DMS114 treated with DMSO at 0.1 percent for 48 hours (cell line): ENCODE data around the gene MIPEP.
A peak's percentile ranks its signal among the peaks of the same experiment; 100 is the strongest.
"Not testable (repeated sequence)": the region's sequence is repeated elsewhere in the genome, so short reads cannot be mapped to it uniquely, and the experiment has no call there.

ENCODE experiments used
- DNase-seq: peaks from one replicate; lab custom pipeline; 2025; ENCODE audit not compliant: unreplicated experiment; lab: John Stamatoyannopoulos, UW

MIPEP gene

GRCh38 chr13:23889615-23890607 is 711 bp upstream of the MIPEP start:
- no peak for DNase-seq

GRCh38 chr13:23884361-23884760 is 4.8 kb downstream of the MIPEP start:
- not testable (repeated sequence) for DNase-seq

DNA sequence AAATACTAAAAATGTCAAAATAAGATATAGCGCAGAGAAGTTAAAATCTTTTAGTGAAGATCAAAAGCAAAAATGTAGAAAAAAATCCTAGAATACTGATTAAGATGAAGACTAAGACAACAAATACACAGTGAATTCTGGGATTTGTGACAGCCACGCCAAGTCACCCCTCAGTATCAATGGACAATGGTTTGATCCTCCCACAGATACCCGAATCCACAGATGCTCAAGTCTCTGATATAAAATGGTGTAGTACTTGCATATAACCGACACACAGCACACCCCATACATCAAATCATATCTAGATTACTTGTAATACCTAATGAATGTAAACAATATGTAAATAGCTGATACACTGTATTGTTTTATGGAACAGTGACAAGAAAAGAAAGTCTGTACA is 5.9 kb downstream of the MIPEP start:
- no peak for DNase-seq

DNA sequence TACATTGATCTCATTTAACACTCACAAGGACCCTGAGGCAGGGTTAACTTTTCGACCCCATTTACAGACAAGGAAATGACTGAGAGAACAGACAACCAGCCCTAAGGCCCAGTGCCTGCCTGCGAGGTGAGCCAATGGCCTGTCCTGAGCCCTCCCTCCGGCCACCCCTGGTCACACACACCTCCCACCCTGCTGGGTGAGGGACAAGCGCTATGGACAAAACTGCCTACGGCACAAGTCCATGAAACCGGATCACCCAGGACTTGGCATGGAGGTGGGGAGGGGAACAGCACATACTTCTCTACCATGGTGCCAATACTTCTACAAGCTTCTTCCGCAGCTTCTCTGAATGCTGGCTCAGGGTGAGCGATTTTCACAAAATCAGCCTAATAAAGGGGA is 7.8 kb downstream of the MIPEP start:
- not testable (repeated sequence) for DNase-seq

GRCh38 chr13:23880493-23881401 is 8.5 kb downstream of the MIPEP start:
- DNase-seq: not testable (repeated sequence)

- no peak for DNase-seq
Measured at GRCh38 chr13:23877286-23877685, 11.9 kb downstream of the MIPEP start.

GRCh38 chr13:23876265-23876664 is 12.9 kb downstream of the MIPEP start:
- no peak for DNase-seq

DNA sequence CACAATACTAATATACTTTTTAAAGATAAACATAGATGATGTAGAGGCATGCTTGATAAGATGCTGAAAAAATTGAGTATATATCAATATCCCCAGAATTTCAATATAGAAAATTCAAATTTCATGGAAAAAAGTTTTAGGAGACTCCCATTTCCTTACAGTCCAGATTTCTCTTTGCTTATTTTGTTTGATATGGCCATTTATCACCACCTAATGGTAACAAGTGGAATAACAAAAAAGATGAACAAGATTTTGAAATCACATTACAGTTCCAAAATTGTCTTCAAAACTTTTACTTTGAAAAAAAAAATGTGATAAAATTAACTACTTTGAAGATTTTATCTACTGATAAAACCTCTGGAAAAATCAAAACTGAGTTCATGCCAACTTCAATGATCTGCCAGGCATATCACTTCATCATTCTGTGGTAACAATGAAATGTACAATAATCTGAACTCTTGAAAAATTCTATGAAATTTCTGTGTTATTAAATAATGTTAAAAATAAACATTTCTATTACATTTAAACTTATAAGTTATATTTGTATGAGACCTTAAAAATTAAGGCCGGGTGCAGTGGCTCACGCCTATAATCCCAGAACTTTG is 17.5 kb downstream of the MIPEP start:
- peak; percentile 4 for DNase-seq

DNA sequence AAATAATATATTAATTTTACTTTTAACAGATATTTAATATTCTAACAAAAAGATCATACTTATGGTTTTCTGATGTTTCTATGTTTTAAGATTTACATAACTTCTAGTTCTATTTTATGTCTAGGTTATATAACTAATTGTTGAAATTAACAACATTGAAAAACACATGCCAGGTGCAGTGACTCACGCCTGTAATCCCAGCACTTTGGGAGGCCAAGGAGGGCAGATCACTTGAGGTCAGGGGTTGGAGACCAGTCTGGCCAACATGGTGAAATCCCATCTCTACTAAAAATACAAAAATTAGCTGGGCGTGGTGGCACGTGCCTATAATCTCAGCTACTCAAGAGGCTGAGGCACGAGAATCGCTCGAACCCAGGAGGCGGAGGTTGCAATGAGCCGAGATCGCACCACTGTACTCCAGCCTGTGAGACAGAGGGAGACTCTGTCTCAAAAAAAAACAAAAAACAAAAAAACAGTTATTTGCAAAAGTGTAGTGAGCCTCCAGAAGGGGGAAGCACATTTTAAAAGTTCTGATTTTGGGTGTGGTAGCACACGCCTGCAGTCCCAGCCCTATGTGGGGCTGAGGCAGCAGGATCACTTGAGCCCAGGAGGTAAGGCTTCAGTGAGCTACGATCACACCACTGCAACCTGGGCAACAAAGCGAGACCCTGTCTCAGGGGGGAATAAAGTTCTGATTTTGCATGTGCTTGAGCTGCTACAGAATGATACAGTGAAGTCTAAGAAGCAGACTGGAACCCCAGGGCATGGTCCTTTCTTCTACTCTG is 18.7 kb downstream of the MIPEP start:
- no peak for DNase-seq

- DNase-seq: no peak
Measured at GRCh38 chr13:23868521-23868920, 20.7 kb downstream of the MIPEP start.

DNA sequence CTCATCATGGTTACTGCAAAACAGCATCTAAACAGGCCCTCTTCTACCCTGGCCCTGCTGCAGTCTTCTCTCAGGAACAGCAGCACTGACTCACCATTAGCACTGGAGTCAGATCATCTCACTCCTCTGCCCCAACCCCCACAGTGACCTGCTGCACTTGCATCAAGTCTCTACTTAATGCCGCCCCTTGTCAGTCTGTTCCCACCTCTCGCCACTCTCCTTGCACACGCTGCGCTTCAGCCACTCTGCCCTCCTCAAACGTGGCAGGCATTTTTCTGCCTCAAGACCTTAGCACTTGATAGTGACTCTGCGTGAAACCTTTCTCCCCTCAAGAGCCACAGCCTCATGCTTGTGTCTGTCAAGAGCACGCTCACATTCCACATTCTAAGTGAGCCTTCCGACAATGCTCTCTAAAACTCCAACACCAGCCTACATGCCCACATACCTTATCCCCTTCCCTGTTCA is 22.1 kb downstream of the MIPEP start:
- no peak for DNase-seq

DNA sequence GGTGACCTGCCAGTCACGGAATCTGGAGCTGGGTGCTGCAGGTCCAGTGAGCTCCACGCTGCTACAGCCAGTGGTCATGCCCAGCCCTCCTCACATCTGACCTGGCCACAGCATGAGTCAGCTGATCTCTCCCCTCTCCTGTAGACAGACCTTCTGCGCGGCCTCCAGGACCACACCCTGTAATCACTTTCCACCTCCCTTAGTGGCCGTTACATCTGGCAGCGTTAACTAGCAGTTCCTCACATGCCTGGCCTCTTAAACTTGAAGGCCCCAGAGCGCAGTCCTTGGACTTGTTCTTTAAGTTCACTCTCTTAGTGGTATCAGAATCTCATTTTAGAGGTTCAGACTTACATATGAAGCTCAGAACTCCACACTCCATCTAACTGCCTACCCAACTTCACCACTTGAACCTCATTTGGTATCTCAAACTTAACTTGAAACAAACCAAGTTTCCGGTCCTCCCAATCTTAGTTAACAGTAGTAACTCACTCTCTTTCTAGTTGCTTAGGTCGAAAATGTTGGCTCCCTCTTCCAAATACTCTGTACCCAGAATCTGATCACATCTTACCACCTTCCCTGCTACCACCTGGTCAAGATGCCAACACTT is 22.7 kb downstream of the MIPEP start:
- no peak for DNase-seq

DNA sequence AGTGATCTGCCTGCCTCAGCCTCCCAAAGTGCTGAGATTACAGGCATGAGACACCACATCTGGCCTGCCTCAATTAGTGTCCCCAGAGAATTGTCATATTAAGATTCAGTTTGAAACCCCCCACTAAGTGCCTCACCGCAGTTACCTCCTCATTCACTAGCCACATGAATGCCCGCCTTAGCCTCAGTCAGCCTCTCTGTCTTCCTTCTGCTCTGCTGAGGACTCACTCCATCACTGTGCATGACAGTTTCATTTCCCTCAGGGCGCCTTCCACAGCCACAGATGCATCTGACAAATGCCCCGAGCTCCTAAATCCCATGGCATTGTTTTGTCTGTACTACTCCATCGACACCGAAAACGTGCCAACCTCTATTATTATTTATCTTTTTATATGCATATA is 23.3 kb downstream of the MIPEP start:
- DNase-seq: no peak

DNA sequence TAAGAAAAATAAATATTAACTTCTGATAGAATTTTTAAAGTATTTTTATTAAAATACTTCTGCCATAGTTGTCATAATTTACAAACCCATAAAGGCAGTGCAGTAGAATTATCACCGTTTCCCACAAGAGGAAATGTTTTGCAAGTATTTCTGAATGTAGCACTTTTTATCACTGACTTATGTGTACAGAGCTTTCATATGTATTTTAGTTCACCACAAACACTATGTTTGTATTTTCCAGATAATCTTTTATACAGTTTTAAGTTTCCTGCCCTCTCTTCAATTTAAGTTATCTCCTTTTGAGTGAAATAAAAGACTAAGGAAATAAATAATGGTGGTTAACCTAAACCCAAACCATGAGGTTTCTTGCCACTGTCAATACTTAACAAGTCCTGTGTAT is 24.2 kb downstream of the MIPEP start:
- no peak for DNase-seq

DNA sequence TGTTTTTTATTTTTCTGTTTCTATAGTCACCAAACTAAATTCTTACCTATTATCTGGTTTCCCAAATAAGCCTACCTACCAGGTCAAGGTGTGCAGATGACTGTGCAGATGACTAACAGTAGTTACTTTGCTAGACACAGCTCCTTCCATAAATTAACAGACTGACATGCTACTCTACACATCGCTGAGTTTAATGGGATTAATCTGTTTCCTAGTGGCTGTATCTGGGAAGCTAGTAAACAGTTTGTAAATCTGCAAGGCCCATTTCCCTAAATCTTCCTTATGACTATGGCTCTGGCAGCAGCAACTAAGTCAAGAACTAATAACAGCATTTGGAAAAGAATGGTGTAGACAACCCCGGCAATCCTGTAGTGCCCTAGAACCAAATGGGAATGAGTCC is 27.9 kb downstream of the MIPEP start:
- no peak for DNase-seq

DNA sequence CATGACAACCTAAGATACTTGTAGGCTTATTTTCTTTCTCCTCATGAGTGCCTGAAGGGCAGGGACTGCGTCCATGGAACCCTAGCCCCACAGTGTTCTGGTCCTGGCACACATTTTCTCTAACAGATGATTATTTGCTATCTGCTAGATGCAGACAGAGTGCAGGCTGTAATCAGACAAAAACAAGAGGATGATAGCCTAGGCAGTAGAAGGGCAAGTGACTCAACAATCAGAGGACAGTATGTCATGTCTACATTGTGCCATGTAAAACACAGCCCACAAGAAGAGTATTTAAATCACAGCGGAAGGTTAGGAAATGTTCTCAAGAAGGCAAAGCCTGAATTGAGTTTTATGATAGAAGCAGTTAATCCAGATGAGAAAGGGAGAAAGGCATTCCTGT is 29.3 kb downstream of the MIPEP start:
- DNase-seq: no peak

GRCh38 chr13:23859455-23859854 is 29.7 kb downstream of the MIPEP start:
- no peak for DNase-seq

DNA sequence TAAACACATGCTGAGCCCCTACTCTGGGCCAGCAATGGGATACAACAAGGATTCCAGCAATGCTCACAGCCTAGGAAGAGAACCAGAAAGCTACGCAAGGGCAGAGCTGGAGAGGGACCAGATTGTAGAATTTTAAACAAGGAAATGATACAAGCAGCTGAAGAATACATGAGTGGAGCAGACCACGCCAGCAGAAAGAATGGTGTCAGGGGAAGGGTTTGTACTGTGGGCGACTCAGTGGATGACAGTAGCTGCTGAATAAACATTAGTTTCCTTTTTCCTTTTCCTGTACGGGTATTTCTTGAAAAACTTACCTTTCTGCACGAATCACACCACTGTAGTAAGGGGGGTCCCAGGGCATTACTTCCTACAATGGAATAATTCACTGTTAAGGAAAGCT is 30.7 kb downstream of the MIPEP start:
- no peak for DNase-seq

DNA sequence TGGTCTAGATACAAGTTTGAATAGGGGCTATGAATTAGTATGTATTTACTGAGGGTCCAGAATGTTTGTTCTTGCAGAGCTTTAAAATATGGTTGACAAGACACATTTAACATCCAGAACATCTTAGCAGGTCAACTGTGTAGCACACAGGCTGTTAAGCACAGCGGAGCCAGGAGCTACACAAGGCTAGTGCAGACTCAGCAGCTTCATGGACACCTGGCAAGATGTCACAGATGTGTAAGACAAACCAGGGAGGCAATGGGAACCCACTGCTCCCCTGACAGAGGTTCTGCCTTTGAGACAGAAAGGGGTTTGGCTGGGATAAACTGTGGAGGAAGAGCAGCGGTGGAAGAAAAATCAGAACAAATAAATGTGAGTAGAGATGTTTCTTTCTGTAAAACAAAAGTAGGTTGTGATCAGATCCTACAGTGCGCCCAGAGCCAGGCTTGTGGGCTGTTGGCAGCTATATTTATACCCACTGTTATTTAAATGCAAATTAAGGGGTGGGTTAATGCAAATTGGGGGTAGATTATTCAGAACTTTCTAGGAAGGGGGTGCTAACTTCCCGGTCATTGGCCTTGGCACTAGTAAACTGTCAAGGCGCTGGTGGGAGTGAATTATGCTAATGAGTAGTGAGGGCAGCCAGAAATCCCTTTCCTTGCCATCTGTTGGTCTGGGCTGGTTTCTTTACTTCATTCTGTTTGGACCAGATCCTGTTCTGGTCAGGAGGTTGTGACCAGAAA is 33.0 kb downstream of the MIPEP start:
- DNase-seq: no peak
